ENCODE measurements around the gene KCMF1. TPM values are rescaled to one million over a fixed set of nuclear protein-coding genes. Genes with fewer than 3 reads are reported as not detected.

KCMF1 gene
- total and polyA plus RNA-seq, 7 donors: 35.7 to 73.1 (median 44.6) TPM

- H3K27ac ChIP-seq: no peak overlapping the region
- DNase-seq: no peak
- WGBS, 2 donors: 89 to 91% methylated on average over 5 of the region's 5 CpGs
- no peak for TF ChIP-seq POLR2A (IDR thresholded peaks at IDR 0.05)
- no peak for TF ChIP-seq POLR2AphosphoS5 (IDR thresholded peaks at IDR 0.05)
- TF ChIP-seq, protein P1, sequence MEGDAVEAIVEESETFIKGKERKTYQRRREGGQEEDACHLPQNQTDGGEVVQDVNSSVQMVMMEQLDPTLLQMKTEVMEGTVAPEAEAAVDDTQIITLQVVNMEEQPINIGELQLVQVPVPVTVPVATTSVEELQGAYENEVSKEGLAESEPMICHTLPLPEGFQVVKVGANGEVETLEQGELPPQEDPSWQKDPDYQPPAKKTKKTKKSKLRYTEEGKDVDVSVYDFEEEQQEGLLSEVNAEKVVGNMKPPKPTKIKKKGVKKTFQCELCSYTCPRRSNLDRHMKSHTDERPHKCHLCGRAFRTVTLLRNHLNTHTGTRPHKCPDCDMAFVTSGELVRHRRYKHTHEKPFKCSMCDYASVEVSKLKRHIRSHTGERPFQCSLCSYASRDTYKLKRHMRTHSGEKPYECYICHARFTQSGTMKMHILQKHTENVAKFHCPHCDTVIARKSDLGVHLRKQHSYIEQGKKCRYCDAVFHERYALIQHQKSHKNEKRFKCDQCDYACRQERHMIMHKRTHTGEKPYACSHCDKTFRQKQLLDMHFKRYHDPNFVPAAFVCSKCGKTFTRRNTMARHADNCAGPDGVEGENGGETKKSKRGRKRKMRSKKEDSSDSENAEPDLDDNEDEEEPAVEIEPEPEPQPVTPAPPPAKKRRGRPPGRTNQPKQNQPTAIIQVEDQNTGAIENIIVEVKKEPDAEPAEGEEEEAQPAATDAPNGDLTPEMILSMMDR (IDR thresholded peaks at IDR 0.05): no peak
- TF ChIP-seq EP300 (IDR thresholded peaks at IDR 0.05): no peak
- H3K4me3 ChIP-seq: no peak overlapping the region
- H3K27me3 ChIP-seq: no peaks in the 10 kb centered on the region
- H3K4me1 ChIP-seq: no peaks in the 10 kb centered on the region
- intact Hi-C loops (cut with DNase I): no loop called here
- H3K9me3 ChIP-seq: peaks cover 0 to 6% (median 2%) of the 10 kb centered on the region in 4 donors
- H3K36me3 ChIP-seq: no peaks in the 10 kb centered on the region
These were observed 107.0 kb downstream of the KCMF1 start for GRCh38 chr2:85077859-85078419.

GRCh38 chr2:85078536-85078935 is 107.6 kb downstream of the KCMF1 start:
- no peaks in the 10 kb centered on the region for H3K27me3 ChIP-seq
- intact Hi-C loops (cut with DNase I): no loop called here
- WGBS, 2 donors: 88 to 90% methylated on average over 5 of the region's 5 CpGs

GRCh38 chr2:85083092-85083491 is 112.1 kb downstream of the KCMF1 start:
- no peaks in the 10 kb centered on the region for H3K4me1 ChIP-seq
- H3K4me3 ChIP-seq: no peak overlapping the region
- no peaks in the 10 kb centered on the region for H3K27me3 ChIP-seq
- H3K36me3 ChIP-seq: no peaks in the 10 kb centered on the region
- H3K9me3 ChIP-seq: peaks cover 0 to 6% (median 2%) of the 10 kb centered on the region in 4 donors
- intact Hi-C loops (cut with DNase I): no loop called here
- no peak for DNase-seq
- no peak overlapping the region for H3K27ac ChIP-seq
- TF ChIP-seq POLR2A (IDR thresholded peaks at IDR 0.05) (no peak), EP300 (IDR thresholded peaks at IDR 0.05) (no peak), POLR2AphosphoS5 (IDR thresholded peaks at IDR 0.05) (no peak)
- TF ChIP-seq, protein P1 (IDR thresholded peaks at IDR 0.05): no peak

More at GRCh38 chr2:85078536-85078935, 107.6 kb downstream of the KCMF1 start:
- Histone ChIP-seq H3K9me3 (peaks cover 0 to 6% (median 2%) of the 10 kb centered on the region in 4 donors), H3K27ac (no peak overlapping the region), H3K4me3 (no peak overlapping the region), H3K4me1 (no peaks in the 10 kb centered on the region), H3K36me3 (no peaks in the 10 kb centered on the region)
- TF ChIP-seq POLR2A (IDR thresholded peaks at IDR 0.05): no peak
- TF ChIP-seq, protein P1 (IDR thresholded peaks at IDR 0.05): no peak
- TF ChIP-seq POLR2AphosphoS5 (IDR thresholded peaks at IDR 0.05): no peak
- no peak for TF ChIP-seq EP300 (IDR thresholded peaks at IDR 0.05)
- no peak for DNase-seq

DNA sequence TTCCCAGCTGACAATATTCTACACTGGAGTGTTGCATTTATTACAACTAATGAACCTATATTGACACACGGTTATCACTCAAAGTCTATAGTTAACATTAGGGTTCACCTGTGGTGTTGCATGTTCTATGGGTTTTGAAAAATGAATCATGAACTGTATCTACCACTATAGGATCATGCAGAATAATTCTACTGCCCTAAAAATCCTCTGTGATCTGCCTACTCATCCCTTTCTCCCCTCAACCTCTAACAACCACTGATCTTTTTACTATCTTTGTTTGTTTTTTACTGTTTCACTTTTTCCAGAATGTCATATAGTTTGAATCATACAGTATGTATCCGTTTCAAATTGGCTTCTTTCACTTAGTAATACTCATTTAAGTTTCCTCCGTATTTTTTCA is 114.6 kb downstream of the KCMF1 start:
- Histone ChIP-seq H3K9me3 (peaks cover 0 to 6% (median 2%) of the 10 kb centered on the region in 4 donors), H3K27ac (no peak overlapping the region), H3K36me3 (no peaks in the 10 kb centered on the region), H3K4me3 (no peak overlapping the region), H3K27me3 (no peaks in the 10 kb centered on the region), H3K4me1 (no peaks in the 10 kb centered on the region)
- DNase-seq: no peak
- WGBS, 2 donors: 44 to 69% methylated on average over 3 of the region's 3 CpGs
- intact Hi-C loops (cut with DNase I): no loop called here
- TF ChIP-seq, protein P1 (IDR thresholded peaks at IDR 0.05): no peak
- no peak for TF ChIP-seq POLR2A (IDR thresholded peaks at IDR 0.05)
- TF ChIP-seq EP300 (IDR thresholded peaks at IDR 0.05): no peak
- TF ChIP-seq POLR2AphosphoS5 (IDR thresholded peaks at IDR 0.05): no peak

- no peaks in the 10 kb centered on the region for H3K36me3 ChIP-seq
- peaks cover 0 to under 1% (median 0%) of the 10 kb centered on the region in 4 donors for H3K9me3 ChIP-seq
- intact Hi-C loops (cut with DNase I): no loop called here
- DNase-seq: no peak
- no peaks in the 10 kb centered on the region for H3K4me1 ChIP-seq
- H3K27me3 ChIP-seq: no peaks in the 10 kb centered on the region
- no peak overlapping the region for H3K27ac ChIP-seq
- no peak overlapping the region for H3K4me3 ChIP-seq
- no peak for TF ChIP-seq EP300 (IDR thresholded peaks at IDR 0.05)
- TF ChIP-seq, protein P1 (IDR thresholded peaks at IDR 0.05): no peak
- TF ChIP-seq POLR2A (IDR thresholded peaks at IDR 0.05): no peak
- no peak for TF ChIP-seq POLR2AphosphoS5 (IDR thresholded peaks at IDR 0.05)
- WGBS, 2 donors: 84 to 88% methylated on average over 5 of the region's 5 CpGs
These were observed 116.6 kb downstream of the KCMF1 start for GRCh38 chr2:85087541-85087940.

Measured in sigmoid colon (tissue), 7 donors.